CD4-positive, alpha-beta T cell (primary cell): ENCODE data around the gene ATXN1. TPM values are rescaled to one million over a fixed set of nuclear protein-coding genes. Genes with fewer than 3 reads are reported as not detected.

Experiments
- ATAC-seq: fragments of 200-7000 bp; cut with Tn5 transposase; one replicate; pipeline ENCODE4 v1.10.0; 2022; ENCODE audit warnings: mild to moderate bottlenecking; ENCODE audit not compliant: poor library complexity
- CTCF ChIA-PET: fragments of 350-600 bp; sonication (Branson Sonifier 250); formaldehyde crosslinking; loops from one replicate; lab custom pipeline; 2021; ENCODE audit warnings: antibody characterized with exemption, inconsistent platforms; lab: Charles Lee
- POLR2A ChIA-PET: fragments of 350-600 bp; sonication (Branson Sonifier 250); formaldehyde crosslinking; loops from one replicate; lab custom pipeline; 2021; ENCODE audit warnings: antibody characterized with exemption, inconsistent platforms; lab: Charles Lee
- DNase-seq, 14 experiments: peaks; one replicate each; pipeline ENCODE4 v3.0.0-alpha.2; 2013 to 2020; ENCODE audit warnings: mixed read lengths in 2 of 14
- H3K27ac ChIP-seq, 2 donors: one replicate each; pipeline versions ENCODE4 v1.5.1 to v1.7.0; 2013; ENCODE audit warnings: low read length in 2 of 2, low read depth in 1 of 2, mild to moderate bottlenecking in 1 of 2
- H3K27me3 ChIP-seq, 2 experiments: 1 replicate in 1 of 2; 2 replicates in 1 of 2; pipeline versions ENCODE4 v1.6.1 to v1.7.0; 2013; ENCODE audit warnings: low read length in 2 of 2, control low read depth in 1 of 2, mild to moderate bottlenecking in 1 of 2, moderate library complexity in 1 of 2; ENCODE audit not compliant: insufficient read depth in 2 of 2, control insufficient read depth in 1 of 2
- H3K36me3 ChIP-seq: one replicate; pipeline ENCODE4 v1.6.1; 2013; ENCODE audit warnings: low read length, control low read depth; ENCODE audit not compliant: insufficient read depth
- H3K4me1 ChIP-seq: one replicate; pipeline ENCODE4 v1.6.1; 2013; ENCODE audit warnings: low read length, control low read depth; ENCODE audit not compliant: insufficient read depth
- H3K4me3 ChIP-seq: one replicate; pipeline ENCODE4 v1.5.1; 2013; ENCODE audit warnings: mild to moderate bottlenecking, low read length, moderate library complexity
- H3K9me3 ChIP-seq, 2 experiments: 1 replicate in 1 of 2; 2 replicates in 1 of 2; pipeline versions ENCODE4 v1.6.1 to v1.7.0; 2013; ENCODE audit warnings: low read length in 2 of 2, mild to moderate bottlenecking in 2 of 2, control low read depth in 1 of 2, moderate library complexity in 1 of 2; ENCODE audit not compliant: control insufficient read depth in 1 of 2, insufficient read depth in 1 of 2
- H3K27ac Mint-ChIP-seq: one replicate; pipeline ENCODE4 v1.8.0; 2020; ENCODE audit warnings: mixed read lengths
- H3K27me3 Mint-ChIP-seq: one replicate; pipeline ENCODE4 v1.8.0; 2021; ENCODE audit warnings: mixed read lengths
- H3K36me3 Mint-ChIP-seq: one replicate; pipeline ENCODE4 v1.8.0; 2021; ENCODE audit warnings: low read depth, mixed read lengths
- H3K4me1 Mint-ChIP-seq: one replicate; pipeline ENCODE4 v1.8.0; 2021; ENCODE audit warnings: low read depth, mixed read lengths
- H3K4me3 Mint-ChIP-seq: one replicate; pipeline ENCODE4 v1.8.0; 2020; ENCODE audit warnings: mild to moderate bottlenecking, mixed read lengths
- H3K9me3 Mint-ChIP-seq: one replicate; pipeline ENCODE4 v1.8.0; 2020; ENCODE audit warnings: mixed read lengths
- CTCF ChIP-seq: fragments of 200-600 bp; IDR thresholded peaks from one replicate; pipeline ENCODE4 v1.8.0; 2022; ENCODE audit warnings: antibody characterized with exemption, mild to moderate bottlenecking
- intact Hi-C, 2 experiments: fragments of 100-400 bp; cut with DNase I in 1 of 2; cut with micrococcal nuclease in 1 of 2; formaldehyde crosslinking; loops; one replicate each; pipeline versions ENCODE4 v1.15.1 to v1.9.0; 2023 to 2025; cut with DNase I, micrococcal nuclease
- total RNA-seq, 174 experiments: library from RNA in 2 of 174; stranded (reverse) in 2 of 174; gene quantifications; one replicate each; pipeline ENCODE4 v1.2.3 and lab custom pipeline; 2021 to 2026

The ATXN1 gene
- total RNA-seq, 2 experiments from 2014 or later: 74.2 to 76.7 TPM

GRCh38 chr6:16375206-16375605 lies 386.1 kb downstream of the ATXN1 start:
- CTCF ChIA-PET: no interaction called here
- H3K27ac ChIP-seq: no peak overlapping the region
- no peak overlapping the region for H3K4me3 Mint-ChIP-seq

GRCh38 chr6:16374461-16375200 lies 386.6 kb downstream of the ATXN1 start:
- no peak for ATAC-seq
- no peaks in the 10 kb centered on the region for H3K9me3 Mint-ChIP-seq
- H3K4me1 ChIP-seq: no peaks in the 10 kb centered on the region
- ChIA-PET POLR2A (no interaction called here), CTCF (no interaction called here)
- H3K27ac Mint-ChIP-seq: no peak overlapping the region
- TF ChIP-seq CTCF: no peak
- H3K36me3 ChIP-seq: peaks cover 2% of the 10 kb centered on the region
- DNase-seq: no peak
- intact Hi-C loops: no loop called here
- H3K36me3 Mint-ChIP-seq: no peaks in the 10 kb centered on the region
- H3K4me3 Mint-ChIP-seq: no peak overlapping the region
- no peaks in the 10 kb centered on the region for H3K4me1 Mint-ChIP-seq
- H3K27me3 Mint-ChIP-seq: no peaks in the 10 kb centered on the region
- no peak overlapping the region for H3K4me3 ChIP-seq
- no peaks in the 10 kb centered on the region for H3K27me3 ChIP-seq
- H3K27ac ChIP-seq: no peak overlapping the region
- no peaks in the 10 kb centered on the region for H3K9me3 ChIP-seq

More at GRCh38 chr6:16375206-16375605, 386.1 kb downstream of the ATXN1 start:
- POLR2A ChIA-PET: no interaction called here
- intact Hi-C loops: no loop called here
- no peaks in the 10 kb centered on the region for H3K4me1 Mint-ChIP-seq
- H3K4me1 ChIP-seq: no peaks in the 10 kb centered on the region
- ATAC-seq (no peak), DNase-seq (no peak)
- H3K36me3 ChIP-seq: peaks cover 3% of the 10 kb centered on the region
- no peak overlapping the region for H3K27ac Mint-ChIP-seq
- no peaks in the 10 kb centered on the region for H3K27me3 Mint-ChIP-seq
- no peaks in the 10 kb centered on the region for H3K36me3 Mint-ChIP-seq
- TF ChIP-seq CTCF: no peak
- H3K9me3 Mint-ChIP-seq: no peaks in the 10 kb centered on the region
- no peak overlapping the region for H3K4me3 ChIP-seq
- H3K27me3 ChIP-seq: no peaks in the 10 kb centered on the region
- H3K9me3 ChIP-seq: no peaks in the 10 kb centered on the region

- Mint-ChIP-seq H3K27me3 (no peaks in the 10 kb centered on the region), H3K4me1 (no peaks in the 10 kb centered on the region), H3K36me3 (no peaks in the 10 kb centered on the region), H3K27ac (no peak overlapping the region), H3K4me3 (no peak overlapping the region), H3K9me3 (no peaks in the 10 kb centered on the region)
- intact Hi-C loops: no loop called here
- no peaks in the 10 kb centered on the region for H3K4me1 ChIP-seq
- H3K27ac ChIP-seq: no peak overlapping the region
- H3K27me3 ChIP-seq: no peaks in the 10 kb centered on the region
- ATAC-seq (no peak), DNase-seq (no peak)
- TF ChIP-seq CTCF: no peak
- no peaks in the 10 kb centered on the region for H3K9me3 ChIP-seq
- CTCF ChIA-PET: no interaction called here
- POLR2A ChIA-PET: no interaction called here
- no peak overlapping the region for H3K4me3 ChIP-seq
- no peaks in the 10 kb centered on the region for H3K36me3 ChIP-seq
These were observed 387.2 kb downstream of the ATXN1 start for GRCh38 chr6:16374016-16374415.
